Tibial artery (tissue), 4 donors: ENCODE results near the gene RAD1.

Experiments used
- DNase-seq, 2 donors: peaks; one replicate each; pipeline ENCODE4 v3.0.0-alpha.2; 2019
- H3K27ac ChIP-seq, 2 donors: fragments of 200-600 bp; sonication (generic) in 1 of 2; 1 replicate in 1 of 2; 2 replicates in 1 of 2; pipeline ENCODE4 v1.5.1; 2018 to 2019; ENCODE audit warnings: mild to moderate bottlenecking in 1 of 2
- H3K27me3 ChIP-seq, 2 donors: fragments of 200-600 bp; sonication (generic) in 1 of 2; one replicate each; pipeline versions ENCODE4 v1.5.1 to v1.6.0; 2016 to 2019
- H3K36me3 ChIP-seq, 3 donors: fragments of 200-600 bp; sonication (generic) in 2 of 3; one replicate each; pipeline ENCODE4 v1.5.1; 2016 to 2019; ENCODE audit warnings: mild to moderate bottlenecking in 2 of 3
- H3K4me1 ChIP-seq, 4 donors: fragments of 200-600 bp; sonication (generic) in 2 of 4; 1 replicate in 3 of 4; 2 replicates in 1 of 4; pipeline ENCODE4 v1.5.1; 2016 to 2019
- H3K4me3 ChIP-seq, 2 donors: fragments of 200-600 bp; sonication (generic) in 1 of 2; 1 replicate in 1 of 2; 2 replicates in 1 of 2; pipeline ENCODE4 v1.5.1; 2018 to 2019; ENCODE audit warnings: mild to moderate bottlenecking in 2 of 2
- H3K9me3 ChIP-seq, 3 donors: fragments of 200-600 bp; sonication (generic) in 1 of 3; one replicate each; pipeline ENCODE4 v1.5.1; 2016 to 2019
- intact Hi-C: fragments of 100-400 bp; cut with DNase I; formaldehyde crosslinking; loops from one replicate; pipeline ENCODE4 v1.15.0; 2023; ENCODE audit warnings: low total_unique reads
- TF ChIP-seq, protein P1 (sequence below), 2 experiments: fragments of 200-600 bp in 1 of 2; fragments of 450-650 bp in 1 of 2; IDR thresholded peaks; one replicate each; pipeline ENCODE4 v1.5.1; 2017 to 2019; ENCODE audit warnings: antibody characterized with exemption in 2 of 2, mild to moderate bottlenecking in 1 of 2, moderate library complexity in 1 of 2

Gene RAD1, protein sequence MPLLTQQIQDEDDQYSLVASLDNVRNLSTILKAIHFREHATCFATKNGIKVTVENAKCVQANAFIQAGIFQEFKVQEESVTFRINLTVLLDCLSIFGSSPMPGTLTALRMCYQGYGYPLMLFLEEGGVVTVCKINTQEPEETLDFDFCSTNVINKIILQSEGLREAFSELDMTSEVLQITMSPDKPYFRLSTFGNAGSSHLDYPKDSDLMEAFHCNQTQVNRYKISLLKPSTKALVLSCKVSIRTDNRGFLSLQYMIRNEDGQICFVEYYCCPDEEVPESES

DNA sequence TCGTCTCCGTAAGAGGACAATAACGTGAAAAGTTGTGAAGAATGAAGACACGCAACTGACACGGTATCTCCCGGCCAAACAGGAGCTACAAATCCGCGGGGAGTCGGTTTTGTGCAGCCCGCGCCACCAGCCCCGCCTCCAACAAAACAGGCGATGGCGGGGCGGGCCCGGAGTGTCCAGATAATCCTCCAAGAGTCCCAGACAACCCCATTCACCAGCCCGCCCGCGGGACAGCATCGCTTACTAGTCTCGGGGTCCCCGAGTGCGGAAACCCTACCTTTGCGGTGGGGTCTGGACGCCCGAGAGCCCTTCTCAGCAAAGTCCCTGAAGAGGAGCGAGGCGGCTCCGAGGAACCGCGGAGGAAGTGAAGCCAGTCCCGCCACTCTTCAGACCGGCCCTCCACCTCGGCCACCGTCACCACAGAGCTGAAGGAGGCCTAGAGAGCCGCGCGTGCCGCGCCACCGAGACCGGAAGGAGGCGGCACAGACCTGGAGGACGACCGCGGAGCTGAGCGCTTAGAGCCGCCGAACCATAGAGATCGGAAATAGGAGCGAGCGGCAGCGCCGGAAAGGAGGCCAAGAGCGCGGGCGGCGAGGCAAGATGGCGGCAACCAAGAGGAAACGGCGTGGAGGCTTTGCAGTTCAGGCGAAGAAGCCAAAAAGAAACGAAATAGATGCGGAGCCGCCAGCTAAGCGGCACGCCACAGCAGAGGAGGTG lies at the start of gene RAD1, which contains the start of gene BRIX1:
RAD1 (minus strand) TSS at position 366 of the 717 bp plus-strand sequence. CDS start 612 bp downstream, outside the sequence.
BRIX1 (plus strand) TSS at position 573 of the 717 bp plus-strand sequence; CDS start at position 601, 28 bp downstream.
- H3K9me3 ChIP-seq = no peaks in the 10 kb centered on the region
- TF ChIP-seq, protein P1, sequence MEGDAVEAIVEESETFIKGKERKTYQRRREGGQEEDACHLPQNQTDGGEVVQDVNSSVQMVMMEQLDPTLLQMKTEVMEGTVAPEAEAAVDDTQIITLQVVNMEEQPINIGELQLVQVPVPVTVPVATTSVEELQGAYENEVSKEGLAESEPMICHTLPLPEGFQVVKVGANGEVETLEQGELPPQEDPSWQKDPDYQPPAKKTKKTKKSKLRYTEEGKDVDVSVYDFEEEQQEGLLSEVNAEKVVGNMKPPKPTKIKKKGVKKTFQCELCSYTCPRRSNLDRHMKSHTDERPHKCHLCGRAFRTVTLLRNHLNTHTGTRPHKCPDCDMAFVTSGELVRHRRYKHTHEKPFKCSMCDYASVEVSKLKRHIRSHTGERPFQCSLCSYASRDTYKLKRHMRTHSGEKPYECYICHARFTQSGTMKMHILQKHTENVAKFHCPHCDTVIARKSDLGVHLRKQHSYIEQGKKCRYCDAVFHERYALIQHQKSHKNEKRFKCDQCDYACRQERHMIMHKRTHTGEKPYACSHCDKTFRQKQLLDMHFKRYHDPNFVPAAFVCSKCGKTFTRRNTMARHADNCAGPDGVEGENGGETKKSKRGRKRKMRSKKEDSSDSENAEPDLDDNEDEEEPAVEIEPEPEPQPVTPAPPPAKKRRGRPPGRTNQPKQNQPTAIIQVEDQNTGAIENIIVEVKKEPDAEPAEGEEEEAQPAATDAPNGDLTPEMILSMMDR (IDR thresholded peaks at IDR 0.05) = no peak
- intact Hi-C loops = no loop called here
- H3K27me3 ChIP-seq = no peaks in the 10 kb centered on the region
- H3K36me3 ChIP-seq = peaks cover 24 to 30% (median 25%) of the 10 kb centered on the region in 3 donors
- H3K4me3 ChIP-seq = peak within 1 kb of the TSS; percentile 88 to 96
- H3K4me1 ChIP-seq = peaks cover 0 to 38% (median 28%) of the 10 kb centered on the region in 4 donors
- DNase-seq = peak; percentile 97 to 98
- peak within 1 kb of the TSS; percentile 86 for H3K27ac ChIP-seq

DNA sequence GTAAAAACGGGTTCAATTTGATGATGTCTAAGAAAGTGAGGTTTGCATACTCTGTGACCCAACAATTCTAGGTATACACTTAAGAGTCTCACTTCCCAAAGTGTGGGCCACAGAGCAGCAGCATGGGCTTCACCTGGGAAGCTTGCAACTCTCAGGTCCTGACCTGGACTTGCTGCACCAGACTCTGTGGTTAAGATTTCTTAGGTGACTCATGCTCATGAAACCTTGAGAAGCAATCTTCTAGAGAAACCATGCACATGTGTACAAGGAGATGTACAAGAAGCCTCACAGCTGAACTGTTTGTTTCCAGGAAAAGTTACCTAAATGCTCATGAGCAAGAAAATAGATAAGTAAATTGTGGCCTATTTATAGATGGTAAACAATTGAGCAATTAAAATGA lies 44.0 kb upstream of the RAD1 start:
- no peak overlapping the region for H3K4me3 ChIP-seq
- no peak for DNase-seq
- no peaks in the 10 kb centered on the region for H3K27me3 ChIP-seq
- intact Hi-C loops = no loop called here
- peaks cover 0 to 7% (median 3%) of the 10 kb centered on the region in 3 donors for H3K36me3 ChIP-seq
- no peaks in the 10 kb centered on the region for H3K4me1 ChIP-seq
- TF ChIP-seq, protein P1 (IDR thresholded peaks at IDR 0.05) = no peak
- H3K27ac ChIP-seq = no peak overlapping the region
- no peaks in the 10 kb centered on the region for H3K9me3 ChIP-seq

DNA sequence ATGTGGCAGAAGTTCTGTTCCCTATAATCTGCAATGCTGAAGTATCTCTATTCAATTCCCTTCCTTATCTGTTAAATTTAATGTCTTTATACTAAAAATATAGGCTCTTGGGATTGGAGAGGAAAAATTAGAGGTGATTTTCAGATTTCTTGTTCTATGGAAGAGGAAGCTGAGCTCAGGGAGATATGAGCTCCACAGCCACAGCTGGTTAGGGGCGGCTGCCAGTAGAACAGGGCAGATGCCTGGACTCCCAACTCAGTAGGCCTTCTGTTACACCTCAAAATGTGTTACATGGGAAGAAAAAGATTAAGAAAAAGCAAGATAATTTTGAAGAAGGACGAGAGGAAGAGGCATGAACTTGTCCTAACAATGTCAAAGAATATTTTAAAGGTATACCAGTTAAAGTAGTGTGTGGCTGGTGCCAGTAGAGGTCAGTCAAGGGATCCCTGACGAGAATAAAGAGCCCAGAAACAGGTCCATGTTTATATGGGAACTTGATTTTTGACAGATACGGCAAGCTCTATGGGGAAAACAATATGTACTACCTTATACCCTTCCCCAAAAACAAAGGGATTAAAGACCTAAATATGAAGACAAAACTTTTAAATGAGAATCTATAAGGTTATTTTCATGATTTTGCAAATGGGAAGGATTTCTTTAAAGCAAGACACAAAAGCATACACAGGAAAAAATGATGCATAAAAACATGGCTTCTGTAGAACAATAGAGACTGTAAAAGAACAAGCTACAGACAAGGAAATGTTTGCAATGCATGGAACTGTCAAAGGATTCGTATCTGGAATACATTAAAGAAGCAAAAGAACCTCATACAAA lies 42.8 kb upstream of the RAD1 start:
- DNase-seq = no peak
- Histone ChIP-seq H3K36me3 (peaks cover 10 to 17% (median 11%) of the 10 kb centered on the region in 3 donors), H3K27ac (no peak overlapping the region), H3K9me3 (no peaks in the 10 kb centered on the region), H3K4me1 (no peaks in the 10 kb centered on the region), H3K4me3 (no peak overlapping the region), H3K27me3 (no peaks in the 10 kb centered on the region)
- intact Hi-C loops = no loop called here
- TF ChIP-seq, protein P1 (IDR thresholded peaks at IDR 0.05) = peak in 1 of 2 experiments; percentile 31

DNA sequence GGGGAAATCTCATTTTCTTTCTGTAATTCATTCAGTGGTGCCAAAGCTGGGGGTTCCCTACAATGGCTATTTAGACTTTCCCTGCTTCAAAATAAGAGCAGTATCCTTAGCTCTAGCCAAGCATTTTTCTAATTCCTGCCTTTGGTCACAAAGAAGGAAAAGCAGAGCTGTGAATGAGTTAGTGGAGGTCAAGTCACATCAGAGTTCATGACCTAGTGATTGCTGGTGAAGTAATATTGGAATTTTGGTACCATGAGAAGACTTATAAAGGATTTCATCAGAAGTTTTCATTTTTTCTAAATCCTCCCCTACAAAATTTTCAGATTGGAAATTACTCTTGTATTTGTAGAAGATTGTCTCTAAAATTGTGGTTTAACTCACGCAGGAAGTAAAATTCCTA lies 42.0 kb upstream of the RAD1 start:
- Histone ChIP-seq H3K27ac (no peak overlapping the region), H3K9me3 (no peaks in the 10 kb centered on the region), H3K27me3 (no peaks in the 10 kb centered on the region), H3K36me3 (peaks cover 16 to 24% (median 16%) of the 10 kb centered on the region in 3 donors), H3K4me3 (no peak overlapping the region), H3K4me1 (no peaks in the 10 kb centered on the region)
- intact Hi-C loops = no loop called here
- DNase-seq = no peak
- TF ChIP-seq, protein P1 (IDR thresholded peaks at IDR 0.05) = no peak

DNA sequence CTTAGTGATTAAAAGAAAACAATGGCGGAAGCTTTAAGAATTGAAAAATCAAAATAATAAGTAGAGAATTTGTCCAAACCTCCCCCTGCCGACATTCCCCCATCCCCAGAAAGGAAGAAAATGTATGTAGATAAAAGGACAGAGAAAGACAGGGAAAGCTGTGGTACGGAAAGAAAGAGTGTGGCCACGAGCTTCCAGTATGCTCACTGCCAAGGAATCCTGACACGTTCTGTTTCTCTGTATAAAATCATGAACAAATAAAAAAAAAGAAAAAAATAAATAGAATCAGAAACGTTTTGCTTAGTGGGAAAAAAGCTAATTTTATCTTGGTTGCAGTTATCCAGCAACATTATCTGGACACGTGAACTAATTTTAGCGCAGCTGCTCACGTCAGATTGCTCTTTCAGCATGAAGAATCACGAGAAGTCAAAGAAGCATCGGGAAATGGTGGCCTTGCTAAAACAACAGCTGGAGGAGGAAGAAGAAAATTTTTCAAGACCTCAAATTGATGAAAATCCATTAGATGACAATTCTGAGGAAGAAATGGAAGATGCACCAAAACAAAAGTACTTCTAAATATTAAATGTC lies 29.2 kb upstream of the RAD1 start:
- TF ChIP-seq, protein P1 (IDR thresholded peaks at IDR 0.05) = no peak
- Histone ChIP-seq H3K36me3 (peaks cover 48 to 79% (median 67%) of the 10 kb centered on the region in 3 donors), H3K27me3 (no peaks in the 10 kb centered on the region), H3K9me3 (no peaks in the 10 kb centered on the region), H3K4me3 (no peak overlapping the region), H3K4me1 (no peaks in the 10 kb centered on the region), H3K27ac (no peak overlapping the region)
- intact Hi-C loops = no loop called here
- DNase-seq = no peak
